B cell (primary cell): ENCODE data around the gene FAR2. TPM values are rescaled to one million over a fixed set of nuclear protein-coding genes. Genes with fewer than 3 reads are reported as not detected.
"Not testable (repeated sequence)": the region's sequence is repeated elsewhere in the genome, so short reads cannot be mapped to it uniquely, and the experiment has no call there.

ENCODE experiments used
- ATAC-seq: fragments of 200-7000 bp; cut with Tn5 transposase; one replicate; pipeline ENCODE4 v1.10.0; 2021; ENCODE audit warnings: low read depth, mild to moderate bottlenecking, moderate number of reproducible peaks, moderate library complexity
- CTCF ChIA-PET: fragments of 350-600 bp; sonication (Branson Sonifier 250); formaldehyde crosslinking; loops from one replicate; lab custom pipeline; 2021; ENCODE audit warnings: antibody characterized with exemption, inconsistent platforms; lab: Charles Lee
- POLR2A ChIA-PET: fragments of 350-600 bp; sonication (Branson Sonifier 250); formaldehyde crosslinking; loops from one replicate; lab custom pipeline; 2021; ENCODE audit warnings: antibody characterized with exemption; lab: Charles Lee
- DNase-seq: peaks from one replicate; pipeline ENCODE4 v3.0.0; 2013
- H2AFZ ChIP-seq: 2 replicates; pipeline ENCODE4 v1.6.1; 2012; ENCODE audit warnings: mild to moderate bottlenecking, low read depth, low read length; ENCODE audit not compliant: insufficient read depth, poor library complexity, severe bottlenecking
- H3K27ac ChIP-seq, 2 donors: 1 replicate in 1 of 2; 2 replicates in 1 of 2; pipeline ENCODE4 v1.5.1; 2012 to 2013; ENCODE audit warnings: low read length in 2 of 2, mild to moderate bottlenecking in 2 of 2, moderate library complexity in 1 of 2
- H3K27me3 ChIP-seq, 4 experiments: fragments of 200-600 bp in 1 of 4; sonication (generic) in 1 of 4; replicated peaks in 1 of 4; 1 replicate in 2 of 4; 2 replicates in 2 of 4; pipeline versions ENCODE4 v1.6.1 to v1.7.0; 2013 to 2016; ENCODE audit warnings: low read length in 3 of 4, mild to moderate bottlenecking in 2 of 4, mixed read lengths in 1 of 4, moderate library complexity in 1 of 4; ENCODE audit not compliant: insufficient read depth in 4 of 4, control insufficient read depth in 3 of 4; ENCODE audit errors: control extremely low read depth in 1 of 4
- H3K36me3 ChIP-seq, 2 experiments: replicated peaks in 1 of 2; 1 replicate in 1 of 2; 2 replicates in 1 of 2; pipeline versions ENCODE4 v1.6.1 to v1.7.1; 2013; ENCODE audit warnings: low read length in 1 of 2; ENCODE audit not compliant: insufficient read depth in 2 of 2, control insufficient read depth in 1 of 2; ENCODE audit errors: control extremely low read depth in 1 of 2, extremely low read depth in 1 of 2
- H3K4me1 ChIP-seq, 2 donors: fragments of 200-600 bp in 1 of 2; sonication (generic) in 1 of 2; 1 replicate in 1 of 2; 2 replicates in 1 of 2; pipeline versions ENCODE4 v1.5.1 to v1.6.1; 2013 to 2017; ENCODE audit warnings: low read length in 2 of 2; ENCODE audit not compliant: control insufficient read depth in 2 of 2, insufficient read depth in 2 of 2
- H3K4me2 ChIP-seq: replicated peaks from 2 replicates; pipeline ENCODE3; 2012; ENCODE audit warnings: mild to moderate bottlenecking, low read depth, low read length; ENCODE audit not compliant: poor library complexity, severe bottlenecking
- H3K4me3 ChIP-seq, 5 experiments: fragments of 200-600 bp in 1 of 5; sonication (generic) in 1 of 5; 1 replicate in 3 of 5; 2 replicates in 2 of 5; pipeline versions ENCODE4 v1.5.1 to v1.7.0; 2011 to 2016; ENCODE audit warnings: low read length in 4 of 5, mild to moderate bottlenecking in 4 of 5, low read depth in 2 of 5, control low read depth in 1 of 5, moderate library complexity in 1 of 5; ENCODE audit not compliant: insufficient read depth in 1 of 5; ENCODE audit errors: control extremely low read depth in 1 of 5, extremely low read depth in 1 of 5
- H3K79me2 ChIP-seq: fragments of 200-600 bp; sonication (generic); one replicate; pipeline ENCODE4 v1.6.0; 2016; ENCODE audit warnings: low read length; ENCODE audit not compliant: control insufficient read depth, insufficient read depth
- H3K9ac ChIP-seq: fragments of 200-600 bp; sonication (generic); 2 replicates; pipeline ENCODE4 v1.6.1; 2017; ENCODE audit warnings: mild to moderate bottlenecking, low read length, moderate library complexity
- H3K9me3 ChIP-seq, 3 donors: one replicate each; pipeline versions ENCODE4 v1.6.1 to v1.7.1; 2013; ENCODE audit warnings: low read length in 2 of 3; ENCODE audit not compliant: control insufficient read depth in 2 of 3, insufficient read depth in 1 of 3; ENCODE audit errors: control extremely low read depth in 1 of 3
- H4K20me1 ChIP-seq: 2 replicates; pipeline ENCODE4 v1.6.0; 2012; ENCODE audit warnings: mild to moderate bottlenecking, low read length; ENCODE audit not compliant: insufficient read depth, control insufficient read depth, poor library complexity, severe bottlenecking
- H3K27ac Mint-ChIP-seq: one replicate; pipeline ENCODE4 v1.8.0; 2021; ENCODE audit warnings: mixed read lengths
- H3K27me3 Mint-ChIP-seq: one replicate; pipeline ENCODE4 v1.8.0; 2021; ENCODE audit warnings: mixed read lengths
- H3K4me1 Mint-ChIP-seq: one replicate; pipeline ENCODE4 v1.8.0; 2021; ENCODE audit warnings: mixed read lengths
- H3K4me3 Mint-ChIP-seq: one replicate; pipeline ENCODE4 v1.8.0; 2021; ENCODE audit warnings: mixed read lengths
- H3K9me3 Mint-ChIP-seq: one replicate; pipeline ENCODE4 v1.8.0; 2022; ENCODE audit warnings: mixed read lengths; ENCODE audit not compliant: insufficient read depth
- CTCF ChIP-seq: fragments of 200-600 bp; IDR thresholded peaks from one replicate; pipeline ENCODE4 v1.8.0; 2022; ENCODE audit warnings: antibody characterized with exemption, mild to moderate bottlenecking
- EZH2 ChIP-seq: IDR thresholded peaks from 2 replicates; pipeline ENCODE4 v1.6.1; 2012; ENCODE audit warnings: borderline replicate concordance, low read depth, mild to moderate bottlenecking, moderate library complexity, low read length; ENCODE audit not compliant: insufficient read depth, poor library complexity, severe bottlenecking
- WGBS: methylation state at CpG from one replicate; pipeline ENCODE4 v1.1.5; 2013; ENCODE audit warnings: missing lambda C conversion rate; ENCODE audit not compliant: insufficient coverage; 5-methylcytosine and 5-hydroxymethylcytosine counted together
- intact Hi-C: fragments of 100-400 bp; cut with micrococcal nuclease; formaldehyde crosslinking; loops from one replicate; pipeline ENCODE4 v1.10.0; 2022
- polyA plus RNA-seq: library from polyadenylated mRNA; depleted of rRNA; stranded (reverse); fragments of >200 nt; gene quantifications from 2 replicates; pipeline ENCODE4 v1.2.3, GENCODE V29; 2012
- total RNA-seq, 2 donors: library from RNA; stranded (reverse); fragments of 120-200 nt in 1 of 2; gene quantifications; 1 replicate in 1 of 2; 2 replicates in 1 of 2; pipeline versions ENCODE4 v1.2.3 to v1.2.4, GENCODE V29; 2013 to 2022

The FAR2 gene
- total and polyA plus RNA-seq, 2 donors (not counting 1 experiment from before 2014, with no cell fraction given), result 0.39 TPM; not detected in 1

- H3K4me3 ChIP-seq, result no peak overlapping the region
- no peak overlapping the region for H3K4me2 ChIP-seq
- 92% methylated on average over 21 of the region's 21 CpGs for WGBS
- CTCF ChIA-PET, result no interaction called here
- Mint-ChIP-seq H3K4me3 (no peak overlapping the region), H3K4me1 (no peaks in the 10 kb centered on the region), H3K9me3 (peaks cover 4% of the 10 kb centered on the region), H3K27me3 (no peaks in the 10 kb centered on the region), H3K27ac (no peak overlapping the region)
- ATAC-seq (no peak), DNase-seq (no peak)
- no peaks in the 10 kb centered on the region for H3K79me2 ChIP-seq
- H3K9me3 ChIP-seq, result peaks cover 0 to 5% (median 0%) of the 10 kb centered on the region in 3 donors
- H3K36me3 ChIP-seq, result no peaks in the 10 kb centered on the region
- no peaks in the 10 kb centered on the region for H3K27me3 ChIP-seq
- intact Hi-C loops, result no loop called here
- H4K20me1 ChIP-seq, result no peaks in the 10 kb centered on the region
- no peak overlapping the region for H2AFZ ChIP-seq
- POLR2A ChIA-PET, result no interaction called here
- no peak overlapping the region for H3K27ac ChIP-seq
- TF ChIP-seq CTCF (no peak), EZH2 (no peak)
- H3K4me1 ChIP-seq, result no peaks in the 10 kb centered on the region
- no peak overlapping the region for H3K9ac ChIP-seq
These were observed 107.5 kb downstream of the FAR2 start for GRCh38 chr12:29256598-29256997.

GRCh38 chr12:29257687-29258086 lies 108.6 kb downstream of the FAR2 start:
- H3K27ac ChIP-seq, H4K20me1 ChIP-seq, H3K27me3 Mint-ChIP-seq, CTCF ChIA-PET, H3K9ac ChIP-seq, intact Hi-C loops, H3K4me3 Mint-ChIP-seq, H3K79me2 ChIP-seq, H3K36me3 ChIP-seq, DNase-seq, H3K4me2 ChIP-seq, H3K9me3 Mint-ChIP-seq, H3K4me1 Mint-ChIP-seq, H3K4me1 ChIP-seq, H3K27ac Mint-ChIP-seq, H2AFZ ChIP-seq, H3K4me3 ChIP-seq, ATAC-seq, POLR2A ChIA-PET, H3K27me3 ChIP-seq: not testable (repeated sequence)
- WGBS, result 90% methylated on average over 9 of the region's 12 CpGs
- peaks cover 0 to 10% (median 0%) of the 10 kb centered on the region in 3 donors for H3K9me3 ChIP-seq
